GM21529 (cell line): ENCODE data around the gene SUCLG1.
"Not testable (repeated sequence)": the region's sequence is repeated elsewhere in the genome, so short reads cannot be mapped to it uniquely, and the experiment has no call there.

Source experiments
- ATAC-seq: cut with Tn5 transposase; IDR thresholded peaks from one replicate; pipeline ENCODE4 v1.9.1; 2021; ENCODE audit not compliant: unreplicated experiment

Gene SUCLG1

GRCh38 chr2:84424152-84424551, 34.9 kb downstream of the SUCLG1 start:
- no peak for ATAC-seq

GRCh38 chr2:84421791-84422190, 37.3 kb downstream of the SUCLG1 start:
- ATAC-seq = no peak

GRCh38 chr2:84421197-84421596, 37.9 kb downstream of the SUCLG1 start:
- ATAC-seq = no peak

GRCh38 chr2:84417453-84418145, 41.5 kb downstream of the SUCLG1 start:
- no peak for ATAC-seq

GRCh38 chr2:84409531-84409930, 49.5 kb downstream of the SUCLG1 start:
- no peak for ATAC-seq

GRCh38 chr2:84402111-84402510, 57.0 kb downstream of the SUCLG1 start:
- ATAC-seq = not testable (repeated sequence)

DNA sequence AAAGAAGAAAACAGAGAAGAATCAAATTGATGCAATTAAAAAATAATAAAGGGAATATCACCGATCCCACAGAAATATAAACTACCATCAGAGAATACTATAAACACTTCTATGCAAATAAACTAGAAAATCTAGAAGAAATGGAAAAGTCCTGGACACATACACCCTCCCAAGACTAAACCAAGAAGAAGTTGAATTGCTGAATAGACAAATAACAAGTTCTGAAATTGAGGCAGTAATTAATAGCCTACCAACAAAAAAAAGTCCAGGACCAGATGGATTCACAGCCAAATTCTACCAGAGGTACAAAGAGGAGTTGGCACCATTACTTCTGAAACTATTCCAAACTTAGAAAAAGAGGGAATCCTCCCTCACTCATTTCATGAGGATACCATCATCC, 59.2 kb downstream of the SUCLG1 start:
- not testable (repeated sequence) for ATAC-seq

DNA sequence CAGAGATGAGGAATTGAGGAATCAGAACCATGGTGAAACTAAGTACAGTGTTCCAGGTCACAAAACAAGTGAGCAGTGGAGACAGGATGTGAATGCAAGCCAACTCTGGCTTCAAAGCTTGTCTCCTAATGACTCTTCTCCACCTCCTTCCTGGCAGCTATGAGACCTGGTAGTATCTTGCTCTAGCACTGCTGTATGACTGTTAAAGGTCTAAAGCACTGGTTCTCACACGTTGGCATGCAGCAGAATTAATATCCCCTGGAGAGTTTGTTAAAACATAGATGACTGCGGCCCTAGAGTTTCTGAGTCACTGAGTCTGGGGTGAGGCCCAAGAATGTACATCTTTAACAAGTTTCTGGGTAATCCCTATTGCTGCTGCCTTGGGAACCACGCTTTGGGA, 63.3 kb downstream of the SUCLG1 start:
- ATAC-seq = no peak

DNA sequence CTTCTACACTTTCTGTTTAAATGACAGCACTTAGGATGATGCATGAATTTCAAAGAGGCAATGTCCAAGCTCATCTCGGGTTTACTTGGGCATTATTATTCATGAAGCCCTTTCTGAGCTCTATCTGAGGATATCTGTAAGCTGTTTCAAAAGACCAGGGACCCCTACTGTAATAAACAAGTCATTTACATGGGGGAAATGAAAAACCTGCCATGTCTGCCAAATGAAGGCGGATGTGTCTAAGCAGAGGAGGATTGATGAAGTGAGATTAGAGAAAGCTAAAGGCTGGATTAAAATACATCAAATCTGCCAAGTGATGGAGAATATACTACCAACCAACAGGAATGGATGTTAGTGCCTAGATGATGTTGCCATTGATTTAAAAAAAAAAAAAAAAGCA, 64.5 kb downstream of the SUCLG1 start:
- ATAC-seq = no peak

DNA sequence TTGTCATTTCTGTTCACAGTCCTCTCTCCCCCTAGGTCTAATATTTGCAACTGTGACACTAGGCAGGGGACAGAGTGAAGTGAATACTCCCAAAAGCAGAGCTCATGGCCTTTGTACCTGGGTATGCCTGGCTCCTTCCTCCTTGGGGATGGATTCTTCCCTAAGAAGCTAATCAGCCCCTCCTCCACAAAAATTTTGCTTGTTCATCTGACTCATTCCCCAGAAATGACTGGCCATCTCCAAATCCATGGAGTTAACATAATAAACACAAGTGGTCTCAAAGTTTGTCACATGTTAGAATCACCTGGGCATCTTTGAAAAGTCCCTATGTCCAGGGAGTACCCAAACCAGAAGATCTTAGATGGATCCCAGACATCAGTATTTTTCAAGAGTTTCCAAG, 65.3 kb downstream of the SUCLG1 start:
- ATAC-seq = no peak

- no peak for ATAC-seq
These were observed 69.3 kb downstream of the SUCLG1 start for GRCh38 chr2:84389794-84390193.

DNA sequence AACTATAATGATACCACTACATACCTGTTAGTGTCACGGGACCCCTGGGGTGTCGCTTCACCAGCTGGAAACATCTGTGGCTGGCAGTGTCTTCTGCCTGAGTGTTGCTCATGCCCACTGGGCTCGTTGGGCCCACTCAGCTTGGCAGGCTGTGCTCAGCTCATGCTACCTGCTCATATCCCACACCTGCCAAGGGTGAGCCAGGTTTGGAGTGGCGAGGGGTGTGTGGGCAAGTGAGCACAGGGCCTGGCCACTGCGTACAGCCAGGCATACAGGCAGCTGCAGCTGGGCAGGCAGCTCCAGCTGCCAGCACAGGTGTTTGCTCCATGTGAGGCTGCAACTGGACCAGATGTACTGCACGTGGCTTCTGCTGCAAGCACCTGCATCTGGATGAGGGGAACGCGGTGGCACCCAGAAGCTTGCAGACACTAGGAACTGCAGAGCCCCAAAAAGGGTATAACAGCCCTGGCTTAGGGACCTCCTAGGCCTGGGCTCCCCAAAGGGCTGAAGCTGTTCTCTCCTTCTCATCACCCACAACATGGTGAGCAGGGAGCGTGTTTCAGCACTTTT, 70.1 kb downstream of the SUCLG1 start:
- no peak for ATAC-seq

GRCh38 chr2:84388133-84388532, 70.9 kb downstream of the SUCLG1 start:
- ATAC-seq = no peak

- ATAC-seq = no peak
These were observed 72.6 kb downstream of the SUCLG1 start for GRCh38 chr2:84386336-84387040.

DNA sequence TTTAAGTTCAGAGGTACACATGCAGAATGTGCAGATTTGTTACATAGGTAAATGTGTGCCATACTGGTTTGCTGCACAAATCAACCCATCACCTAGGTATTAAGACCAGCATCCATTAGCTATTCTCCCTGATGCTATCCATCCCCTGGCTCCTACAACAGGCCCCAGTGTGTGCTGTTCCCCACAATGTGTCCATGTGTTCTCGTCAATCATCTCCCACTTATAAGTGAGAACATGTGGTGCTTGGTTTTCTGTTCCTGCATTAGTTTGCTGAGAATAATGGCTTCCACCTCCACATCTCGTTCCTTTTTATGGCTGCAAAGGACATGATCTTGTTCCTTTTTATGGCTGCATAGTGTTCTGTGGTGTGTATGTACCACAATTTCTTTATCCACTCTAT, 75.8 kb downstream of the SUCLG1 start:
- ATAC-seq = no peak

- no peak for ATAC-seq
These were observed 78.2 kb downstream of the SUCLG1 start for GRCh38 chr2:84380875-84381274.

- ATAC-seq = no peak
These were observed 80.1 kb downstream of the SUCLG1 start for GRCh38 chr2:84378960-84379359.

DNA sequence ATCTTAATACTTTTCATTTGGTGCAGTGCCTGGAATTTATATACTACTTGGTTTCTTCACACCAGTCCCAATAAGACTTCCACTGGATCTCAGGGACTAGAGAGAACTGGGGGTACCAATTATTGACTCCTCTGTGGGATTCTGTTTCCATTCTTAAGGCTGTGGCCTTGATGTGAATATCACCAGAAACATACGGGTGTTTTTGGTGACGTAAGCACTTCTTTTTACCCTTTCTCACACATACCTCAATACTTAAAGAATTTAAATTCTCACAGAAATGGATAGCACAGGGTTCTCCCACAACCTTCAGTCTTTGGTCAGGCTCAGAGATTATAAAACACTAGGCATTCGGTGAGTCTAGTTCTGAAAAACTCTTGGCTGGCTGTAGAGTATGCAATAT, 84.1 kb downstream of the SUCLG1 start:
- no peak for ATAC-seq

DNA sequence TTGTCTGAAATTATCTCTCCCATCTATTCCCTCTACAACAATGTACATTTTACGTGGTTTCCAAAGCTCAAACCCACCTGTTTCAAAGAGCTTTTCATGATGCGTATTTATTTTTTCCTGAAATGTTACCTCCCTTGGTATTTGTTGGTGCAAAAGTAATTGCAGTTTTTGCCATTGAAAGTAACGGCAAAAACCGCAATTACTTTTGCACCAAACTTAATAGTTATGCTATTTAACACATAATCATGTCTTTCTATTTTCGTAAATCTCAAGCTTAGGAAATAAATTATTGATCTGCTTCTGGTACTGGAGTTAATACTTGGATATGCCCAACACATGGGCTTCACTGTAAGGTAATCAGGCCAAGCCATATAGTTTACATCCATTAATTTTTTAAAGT, 85.2 kb downstream of the SUCLG1 start:
- no peak for ATAC-seq
